Mesodermal cell (in vitro differentiated cells): ENCODE data around the gene MAGI2.

Experiments
- H3K27ac ChIP-seq: 2 replicates; pipeline ENCODE4 v1.7.0; 2013; ENCODE audit warnings: mild to moderate bottlenecking, low read depth, low read length, moderate library complexity; ENCODE audit not compliant: severe bottlenecking
- H3K36me3 ChIP-seq: 2 replicates; pipeline ENCODE4 v1.7.1; 2013; ENCODE audit warnings: mild to moderate bottlenecking, low read length, moderate library complexity; ENCODE audit not compliant: control insufficient read depth, insufficient read depth
- H3K4me1 ChIP-seq: one replicate; pipeline ENCODE4 v1.7.1; 2013; ENCODE audit warnings: mild to moderate bottlenecking, low read length; ENCODE audit not compliant: insufficient read depth, control insufficient read depth, poor library complexity, severe bottlenecking
- H3K4me3 ChIP-seq: 2 replicates; pipeline ENCODE4 v1.7.0; 2013; ENCODE audit warnings: low read length, control low read depth, mild to moderate bottlenecking; ENCODE audit not compliant: insufficient read depth, poor library complexity, severe bottlenecking; ENCODE audit errors: extremely low read depth
- H3K9me3 ChIP-seq: 2 replicates; pipeline ENCODE4 v1.7.1; 2013; ENCODE audit warnings: mild to moderate bottlenecking, low read length, moderate library complexity; ENCODE audit not compliant: control insufficient read depth
- WGBS, 2 experiments: methylation state at CpG; one replicate each; pipeline ENCODE4 v1.1.5; 2013; ENCODE audit warnings: missing lambda C conversion rate in 2 of 2; ENCODE audit not compliant: insufficient coverage in 2 of 2; 5-methylcytosine and 5-hydroxymethylcytosine counted together

The MAGI2 gene

DNA sequence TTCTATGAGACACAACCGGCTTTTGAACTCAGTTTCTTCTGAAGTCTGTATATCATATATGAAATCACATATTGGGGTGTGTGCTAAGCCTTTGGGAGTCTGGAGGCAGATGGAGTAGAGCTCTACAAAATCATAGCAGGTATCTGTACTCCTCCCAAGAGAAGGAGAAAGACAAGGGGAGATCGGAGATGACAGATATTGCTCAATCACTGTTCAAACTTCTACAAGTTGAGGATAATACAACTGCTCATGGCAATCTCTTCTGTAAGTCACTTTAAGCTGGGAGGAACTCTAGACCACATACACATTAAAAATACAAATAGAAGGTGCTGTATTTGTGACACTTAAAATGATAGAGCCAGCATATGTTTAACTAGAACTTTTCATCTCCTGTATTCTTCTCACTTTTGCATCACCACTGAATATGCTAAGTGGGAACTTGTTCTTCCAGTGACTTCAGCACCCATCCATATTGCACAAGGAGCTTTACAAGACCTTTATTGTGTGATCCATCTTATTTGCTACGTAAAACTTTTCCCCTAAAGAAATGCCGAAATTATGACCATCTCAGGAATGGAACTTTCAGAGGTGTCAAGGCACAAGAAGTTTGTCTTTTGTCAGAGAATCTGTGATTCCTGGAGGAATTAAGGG, 1273.5 kb downstream of the MAGI2 start:
- H3K27ac ChIP-seq: no peak overlapping the region
- H3K36me3 ChIP-seq: no peaks in the 10 kb centered on the region
- no peak overlapping the region for H3K4me3 ChIP-seq
- no peaks in the 10 kb centered on the region for H3K9me3 ChIP-seq
- 90 to 100% methylated on average over 2 of the region's 4 CpGs for WGBS, 2 experiments
- H3K4me1 ChIP-seq: no peaks in the 10 kb centered on the region

DNA sequence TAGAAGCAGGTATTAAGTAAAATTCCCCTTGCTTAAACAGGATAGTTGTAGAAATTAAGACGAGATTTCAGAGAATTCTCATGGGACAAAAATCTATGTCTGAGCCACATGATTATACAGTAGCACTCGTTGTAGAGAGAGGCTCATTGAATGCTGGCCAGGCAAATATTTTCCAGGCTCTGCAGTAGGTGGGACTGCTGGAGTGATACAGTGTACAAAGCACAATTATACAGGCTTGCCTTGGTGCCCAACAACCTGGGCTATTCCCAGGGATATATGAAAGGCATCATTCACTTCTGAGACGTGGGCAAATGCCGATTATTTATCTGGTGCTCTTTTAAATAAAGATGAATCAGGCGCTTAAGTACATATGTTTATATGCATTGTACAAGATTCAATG, 1274.3 kb downstream of the MAGI2 start:
- H3K36me3 ChIP-seq: no peaks in the 10 kb centered on the region
- no peaks in the 10 kb centered on the region for H3K4me1 ChIP-seq
- H3K27ac ChIP-seq: no peak overlapping the region
- H3K4me3 ChIP-seq: no peak overlapping the region
- no peaks in the 10 kb centered on the region for H3K9me3 ChIP-seq
- 74 to 77% methylated on average over 2 to 4 of the region's 5 CpGs for WGBS, 2 experiments

DNA sequence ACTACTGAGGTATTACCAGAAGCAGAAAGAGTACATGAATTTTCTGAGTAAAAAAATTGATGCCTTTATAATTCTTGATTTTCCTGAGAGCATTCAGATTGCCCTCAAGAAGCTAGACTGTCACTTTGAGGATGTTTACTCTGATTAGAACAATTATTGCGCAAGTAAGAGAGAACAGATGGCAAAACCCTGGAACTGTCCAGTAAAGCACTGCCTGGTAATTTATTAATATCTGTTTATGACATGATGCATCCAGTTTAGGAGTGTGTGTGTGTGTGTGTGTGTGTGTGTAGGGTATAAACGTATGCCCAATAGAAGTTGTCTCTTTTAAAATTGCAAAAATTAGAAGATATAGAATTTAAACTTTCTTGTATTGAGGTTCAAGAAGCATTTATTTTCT, 1275.1 kb downstream of the MAGI2 start:
- Histone ChIP-seq H3K4me3 (no peak overlapping the region), H3K27ac (no peak overlapping the region), H3K36me3 (no peaks in the 10 kb centered on the region), H3K9me3 (no peaks in the 10 kb centered on the region), H3K4me1 (no peaks in the 10 kb centered on the region)
- 100% methylated on average over 1 of the region's 2 CpGs for WGBS, 2 experiments

DNA sequence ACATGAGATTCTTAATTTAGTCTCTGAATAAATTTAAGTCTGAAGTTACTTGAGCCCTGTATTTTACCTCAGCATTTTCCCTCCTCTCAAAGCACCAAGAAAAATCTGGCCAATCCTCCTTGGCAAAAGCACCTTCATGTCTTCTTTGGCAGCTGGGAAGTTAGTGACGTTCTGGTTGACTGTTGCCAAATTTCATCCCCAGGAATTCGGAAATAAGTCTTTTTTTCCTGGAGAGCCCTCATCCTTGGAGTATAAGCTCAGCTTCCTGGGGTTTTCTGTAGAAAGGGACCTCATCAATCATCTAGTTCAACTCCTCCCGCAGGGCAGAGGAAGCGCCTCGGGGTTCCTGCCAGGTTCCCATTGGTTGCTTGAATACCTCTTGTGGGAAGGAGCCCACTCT, 1277.3 kb downstream of the MAGI2 start:
- WGBS, 2 experiments: 47 to 54% methylated on average over 3 to 5 of the region's 5 CpGs
- Histone ChIP-seq H3K4me1 (no peaks in the 10 kb centered on the region), H3K4me3 (no peak overlapping the region), H3K36me3 (no peaks in the 10 kb centered on the region), H3K27ac (no peak overlapping the region), H3K9me3 (no peaks in the 10 kb centered on the region)

DNA sequence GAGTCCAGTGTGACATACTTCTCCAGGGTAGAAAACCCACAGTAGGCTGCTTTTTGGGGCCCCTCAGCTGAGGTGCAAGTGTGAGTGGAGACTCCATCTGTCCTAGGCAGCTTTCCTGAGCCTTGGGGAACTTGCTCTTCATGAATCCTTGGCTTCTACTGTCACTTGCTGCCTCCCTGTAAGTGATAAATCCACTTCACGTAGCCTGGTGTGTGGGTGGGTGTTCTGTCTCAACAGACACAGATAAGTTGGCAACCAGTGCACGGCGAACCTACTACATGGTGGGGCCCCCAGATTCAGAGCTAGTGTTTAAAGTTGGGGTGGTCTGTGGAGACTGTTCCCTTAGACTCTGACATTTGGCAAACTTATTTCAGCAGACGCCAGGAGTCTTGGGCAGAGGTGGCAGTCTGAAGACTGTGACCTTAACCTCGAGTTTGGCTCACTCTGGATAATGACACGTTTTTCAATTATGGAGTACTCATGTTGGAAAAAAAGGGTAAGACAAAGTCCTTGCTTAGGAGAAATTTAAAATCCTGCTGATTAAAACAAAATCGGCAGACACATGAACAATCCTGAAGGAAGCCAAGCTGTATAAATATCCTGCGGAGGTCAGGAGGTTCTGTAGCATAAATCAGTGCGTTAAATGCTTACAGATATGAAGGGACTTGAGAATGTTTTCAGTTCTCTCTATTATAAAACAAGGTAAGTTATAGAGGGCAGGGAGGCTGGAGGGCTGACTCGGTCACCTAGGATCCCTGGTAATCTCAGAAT, 1278.0 kb downstream of the MAGI2 start:
- H3K27ac ChIP-seq: no peak overlapping the region
- H3K36me3 ChIP-seq: no peaks in the 10 kb centered on the region
- 91 to 92% methylated on average over 7 to 8 of the region's 10 CpGs for WGBS, 2 experiments
- H3K4me3 ChIP-seq: no peak overlapping the region
- H3K4me1 ChIP-seq: no peaks in the 10 kb centered on the region
- no peaks in the 10 kb centered on the region for H3K9me3 ChIP-seq

DNA sequence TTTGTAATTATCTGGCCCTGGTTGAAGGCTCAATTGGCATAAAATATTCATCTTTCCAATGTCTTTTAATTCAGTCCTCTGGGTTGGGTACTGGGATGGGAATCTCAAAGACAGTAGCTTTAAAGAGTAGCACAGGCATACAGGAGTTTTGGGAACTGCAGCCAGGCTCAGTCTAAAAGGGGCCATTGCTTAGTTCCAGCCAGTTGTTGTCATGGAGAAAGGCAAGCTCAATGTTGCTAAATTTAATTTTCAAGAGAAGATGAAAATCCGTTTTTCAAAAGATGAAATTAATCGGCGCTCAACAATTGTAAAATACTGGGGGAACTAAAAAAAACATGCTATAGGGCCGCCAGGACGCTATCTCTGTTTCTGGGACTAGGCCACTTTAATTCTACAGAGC, 1279.8 kb downstream of the MAGI2 start:
- no peaks in the 10 kb centered on the region for H3K36me3 ChIP-seq
- H3K9me3 ChIP-seq: no peaks in the 10 kb centered on the region
- H3K27ac ChIP-seq: no peak overlapping the region
- no peaks in the 10 kb centered on the region for H3K4me1 ChIP-seq
- H3K4me3 ChIP-seq: no peak overlapping the region
- WGBS, 2 experiments: 68 to 72% methylated on average over 4 to 5 of the region's 5 CpGs

DNA sequence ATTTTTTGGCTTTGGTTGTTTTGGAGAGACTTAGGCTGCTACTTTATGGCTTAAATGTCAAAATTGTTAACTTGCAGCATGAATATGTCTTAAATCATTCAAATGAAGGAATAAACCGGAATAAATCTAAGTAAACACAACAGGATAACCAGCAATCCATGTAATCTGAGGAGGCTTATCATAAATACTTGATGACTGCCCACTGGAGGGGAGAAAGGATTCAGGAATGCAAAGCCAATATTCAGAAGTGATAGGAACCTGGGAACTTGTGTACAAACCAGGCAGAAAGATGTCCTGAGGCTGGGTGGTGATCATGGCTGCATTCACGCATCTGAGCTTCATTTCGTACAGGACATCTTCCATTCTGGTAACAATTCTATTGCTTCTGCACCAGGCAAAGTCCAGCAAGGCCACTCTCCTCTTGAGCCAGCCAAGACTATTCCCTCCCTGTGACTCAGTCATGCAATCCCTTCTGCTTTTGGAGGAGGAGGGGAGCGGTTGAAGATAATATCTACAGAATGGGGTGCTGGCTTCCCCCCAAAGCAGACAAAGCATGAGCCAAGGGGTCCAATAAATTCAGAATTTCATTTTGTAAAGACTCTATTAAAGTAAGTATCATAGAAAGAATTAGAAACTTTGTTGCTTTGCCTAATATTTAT, 1280.4 kb downstream of the MAGI2 start:
- H3K36me3 ChIP-seq: no peaks in the 10 kb centered on the region
- no peak overlapping the region for H3K27ac ChIP-seq
- H3K4me1 ChIP-seq: no peaks in the 10 kb centered on the region
- H3K9me3 ChIP-seq: no peaks in the 10 kb centered on the region
- no peak overlapping the region for H3K4me3 ChIP-seq
- 50 to 100% methylated on average over 1 to 2 of the region's 4 CpGs for WGBS, 2 experiments

DNA sequence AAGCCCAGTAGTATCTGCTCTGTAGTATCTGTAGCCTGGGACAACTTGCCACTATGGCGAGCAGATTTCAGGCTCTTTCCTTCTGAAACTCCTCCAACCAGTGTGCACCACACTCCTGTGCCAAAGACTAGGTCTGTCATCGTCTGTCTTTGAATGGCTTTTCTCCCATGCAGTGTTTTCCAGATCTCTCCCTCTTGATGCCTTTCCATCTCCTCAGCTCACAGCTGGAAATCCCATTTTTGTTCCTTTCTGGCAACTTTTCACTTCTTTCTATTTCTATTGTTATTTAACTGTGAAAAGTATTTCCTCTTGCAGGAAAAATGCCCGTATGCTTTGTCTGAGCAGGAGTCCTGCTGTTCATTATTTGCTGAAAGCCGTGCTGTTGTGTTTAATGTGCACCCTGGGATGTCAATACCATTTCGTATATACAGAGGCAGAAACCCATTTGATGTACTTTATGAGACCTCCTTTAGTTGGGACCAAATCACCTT, 1281.2 kb downstream of the MAGI2 start:
- Histone ChIP-seq H3K4me3 (no peak overlapping the region), H3K4me1 (no peaks in the 10 kb centered on the region), H3K9me3 (no peaks in the 10 kb centered on the region), H3K36me3 (no peaks in the 10 kb centered on the region), H3K27ac (no peak overlapping the region)
- WGBS, 2 experiments: 57 to 59% methylated on average over 4 to 5 of the region's 5 CpGs

DNA sequence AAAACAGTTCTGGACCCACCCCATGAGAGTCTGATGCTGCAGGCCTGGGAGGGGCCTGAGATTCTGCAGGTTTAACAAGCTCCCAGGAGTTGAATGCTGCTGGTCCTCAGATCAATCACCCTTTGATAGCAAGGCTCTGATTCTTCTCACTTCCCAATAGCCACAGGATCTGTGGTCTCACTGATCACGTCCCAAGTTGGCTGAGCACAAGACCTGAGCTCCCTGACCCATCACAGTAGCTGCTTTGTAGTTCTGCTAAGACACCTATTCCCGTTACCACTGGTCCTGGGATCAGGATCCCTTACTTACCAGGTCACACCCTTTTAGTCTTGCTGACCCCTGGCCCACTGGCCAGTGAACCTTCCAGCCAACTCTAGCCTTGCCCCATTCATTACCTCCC, 1282.1 kb downstream of the MAGI2 start:
- H3K4me1 ChIP-seq: no peaks in the 10 kb centered on the region
- no peak overlapping the region for H3K27ac ChIP-seq
- 69 to 96% methylated on average over 2 of the region's 2 CpGs for WGBS, 2 experiments
- no peaks in the 10 kb centered on the region for H3K9me3 ChIP-seq
- no peaks in the 10 kb centered on the region for H3K36me3 ChIP-seq
- H3K4me3 ChIP-seq: no peak overlapping the region

DNA sequence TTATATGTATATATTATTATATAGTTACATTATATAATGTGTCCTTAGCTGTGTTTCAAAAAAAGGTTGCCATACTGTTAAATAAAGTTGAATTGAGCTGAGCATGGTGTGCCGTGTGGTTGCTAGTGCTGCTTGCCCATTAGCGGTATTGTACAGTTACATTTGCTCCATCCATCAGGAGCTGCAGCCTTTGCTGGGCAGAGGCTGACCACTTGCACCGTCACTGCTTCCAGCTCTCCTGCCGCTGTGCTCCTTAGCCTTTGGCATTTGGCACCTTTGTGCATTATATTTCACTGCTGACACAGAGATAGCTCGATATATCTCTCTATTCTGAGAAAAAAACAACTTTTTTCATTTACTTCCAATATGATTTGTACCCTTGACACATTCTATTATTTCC, 1282.7 kb downstream of the MAGI2 start:
- Histone ChIP-seq H3K36me3 (no peaks in the 10 kb centered on the region), H3K9me3 (no peaks in the 10 kb centered on the region), H3K27ac (no peak overlapping the region), H3K4me1 (no peaks in the 10 kb centered on the region), H3K4me3 (no peak overlapping the region)
- WGBS, 2 experiments: 88 to 94% methylated on average over 5 of the region's 5 CpGs
